ENCODE measurements around the gene PPP2R5B.

Gene PPP2R5B

GRCh38 chr11:64900263-64900678 lies 24.2 kb upstream of the PPP2R5B start:
- no peak overlapping the region for H3K4me3 ChIP-seq (replicated peaks; ENCODE audit: low read depth, low read length)
- DNase-seq (ENCODE audit: low read depth): no peak
- no peak for TF ChIP-seq CTCF (IDR thresholded peaks at IDR 0.05; ENCODE audit: low read length, missing control alignments)

- DNase-seq (ENCODE audit: low read depth): no peak
- no peak for TF ChIP-seq CTCF (IDR thresholded peaks at IDR 0.05; ENCODE audit: low read length, missing control alignments)
- no peak overlapping the region for H3K4me3 ChIP-seq (replicated peaks; ENCODE audit: low read depth, low read length)
Measured at GRCh38 chr11:64900774-64901173, 23.7 kb upstream of the PPP2R5B start.

- no peak for DNase-seq (ENCODE audit: low read depth)
- TF ChIP-seq CTCF (IDR thresholded peaks at IDR 0.05; ENCODE audit: low read length, missing control alignments): no peak
- no peak overlapping the region for H3K4me3 ChIP-seq (replicated peaks; ENCODE audit: low read depth, low read length)
Measured at GRCh38 chr11:64902102-64902900, 22.2 kb upstream of the PPP2R5B start.

- TF ChIP-seq CTCF (IDR thresholded peaks at IDR 0.05; ENCODE audit: low read length, missing control alignments): no peak
- H3K4me3 ChIP-seq (replicated peaks; ENCODE audit: low read depth, low read length): no peak overlapping the region
- no peak for DNase-seq (ENCODE audit: low read depth)
Measured at GRCh38 chr11:64903291-64903833, 21.1 kb upstream of the PPP2R5B start.

- no peak for DNase-seq (ENCODE audit: low read depth)
- no peak for TF ChIP-seq CTCF (IDR thresholded peaks at IDR 0.05; ENCODE audit: low read length, missing control alignments)
- no peak overlapping the region for H3K4me3 ChIP-seq (replicated peaks; ENCODE audit: low read depth, low read length)
Measured at GRCh38 chr11:64905516-64906313, 18.8 kb upstream of the PPP2R5B start.

- no peak for DNase-seq (ENCODE audit: low read depth)
- no peak overlapping the region for H3K4me3 ChIP-seq (replicated peaks; ENCODE audit: low read depth, low read length)
- TF ChIP-seq CTCF (IDR thresholded peaks at IDR 0.05; ENCODE audit: low read length, missing control alignments): no peak
Measured at GRCh38 chr11:64906314-64906635, 18.2 kb upstream of the PPP2R5B start.
